Peyer's patch (tissue), 4 donors: ENCODE data around the gene PRSS21. TPM values are rescaled to one million over a fixed set of nuclear protein-coding genes. Genes with fewer than 3 reads are reported as not detected.

Experiments used
- DNase-seq, 3 donors: peaks; one replicate each; pipeline ENCODE4 v3.0.0-alpha.2; 2017 to 2019
- H3K27ac ChIP-seq, 4 donors: fragments of 200-600 bp; sonication (generic); one replicate each; pipeline ENCODE4 v1.5.1; 2016 to 2019
- H3K27me3 ChIP-seq, 2 donors: fragments of 200-600 bp; sonication (generic); one replicate each; pipeline ENCODE4 v1.5.1; 2019
- H3K36me3 ChIP-seq, 3 donors: fragments of 200-600 bp; sonication (generic); one replicate each; pipeline ENCODE4 v1.5.1; 2016 to 2019
- H3K4me1 ChIP-seq, 4 donors: fragments of 200-600 bp; sonication (generic); one replicate each; pipeline ENCODE4 v1.5.1; 2016 to 2019
- H3K4me3 ChIP-seq, 4 donors: fragments of 200-600 bp; sonication (generic); 1 replicate in 3 of 4; 2 replicates in 1 of 4; pipeline ENCODE4 v1.5.1; 2016 to 2019; ENCODE audit warnings: mild to moderate bottlenecking in 1 of 4
- H3K9me3 ChIP-seq, 4 donors: fragments of 200-600 bp; sonication (generic); one replicate each; pipeline ENCODE4 v1.5.1; 2016 to 2019; ENCODE audit warnings: mild to moderate bottlenecking in 1 of 4
- CTCF ChIP-seq, 6 experiments: fragments of 450-650 bp in 4 of 6; fragments of 200-600 bp in 2 of 6; sonication (generic) in 1 of 6; IDR thresholded peaks; one replicate each; pipeline ENCODE4 v1.5.1; 2017 to 2019; ENCODE audit warnings: antibody characterized with exemption in 6 of 6, mild to moderate bottlenecking in 3 of 6, moderate library complexity in 1 of 6
- POLR2A ChIP-seq, 2 donors: fragments of 450-650 bp; IDR thresholded peaks; one replicate each; pipeline ENCODE4 v1.5.1; 2017; ENCODE audit warnings: antibody characterized with exemption in 2 of 2, mild to moderate bottlenecking in 2 of 2, moderate library complexity in 2 of 2
- total RNA-seq, 4 donors: library from RNA; depleted of rRNA; stranded (reverse); fragments of >200 nt; gene quantifications; one replicate each; pipeline ENCODE4 v1.1.0, GENCODE V29; 2016

Gene PRSS21
- total RNA-seq, 4 donors from 2014 or later = 0.88 TPM; not detected in 3

GRCh38 chr16:2840914-2841313, 23.9 kb downstream of the PRSS21 start:
- H3K4me1 ChIP-seq = peaks cover 0 to 16% (median 9%) of the 10 kb centered on the region in 4 donors
- H3K27me3 ChIP-seq = no peaks in the 10 kb centered on the region
- no peak for TF ChIP-seq CTCF (IDR thresholded peaks at IDR 0.05)
- TF ChIP-seq POLR2A (IDR thresholded peaks at IDR 0.05) = no peak
- no peak for DNase-seq
- H3K36me3 ChIP-seq = no peaks in the 10 kb centered on the region
- H3K27ac ChIP-seq = no peak overlapping the region
- no peaks in the 10 kb centered on the region for H3K9me3 ChIP-seq
- H3K4me3 ChIP-seq = no peak overlapping the region

GRCh38 chr16:2841606-2842339, 24.7 kb downstream of the PRSS21 start:
- TF ChIP-seq CTCF (IDR thresholded peaks at IDR 0.05) (no peak), POLR2A (IDR thresholded peaks at IDR 0.05) (no peak)
- H3K4me3 ChIP-seq = peak overlapping the region in 3 of 4 donors; percentile 6 to 32 (median 8)
- H3K27ac ChIP-seq = peak overlapping the region in 1 of 4 donors; percentile 65
- no peaks in the 10 kb centered on the region for H3K27me3 ChIP-seq
- H3K36me3 ChIP-seq = no peaks in the 10 kb centered on the region
- no peaks in the 10 kb centered on the region for H3K9me3 ChIP-seq
- peak in 1 of 3 donors; percentile 35 for DNase-seq
- H3K4me1 ChIP-seq = peaks cover 0 to 16% (median 9%) of the 10 kb centered on the region in 4 donors

GRCh38 chr16:2842340-2843000, 25.4 kb downstream of the PRSS21 start:
- H3K27ac ChIP-seq = peak overlapping the region in 1 of 4 donors; percentile 65
- H3K4me1 ChIP-seq = peaks cover 0 to 16% (median 9%) of the 10 kb centered on the region in 4 donors
- TF ChIP-seq POLR2A (IDR thresholded peaks at IDR 0.05) = no peak
- TF ChIP-seq CTCF (IDR thresholded peaks at IDR 0.05) = peak in 5 of 6 experiments; percentile 4 to 50 (median 40)
- no peaks in the 10 kb centered on the region for H3K27me3 ChIP-seq
- DNase-seq = peak; percentile 16 to 71 (median 54)
- H3K36me3 ChIP-seq = no peaks in the 10 kb centered on the region
- peak overlapping the region in 3 of 4 donors; percentile 6 to 32 (median 8) for H3K4me3 ChIP-seq
- H3K9me3 ChIP-seq = no peaks in the 10 kb centered on the region

- Histone ChIP-seq H3K4me1 (peaks cover 0 to 16% (median 9%) of the 10 kb centered on the region in 4 donors), H3K27ac (no peak overlapping the region), H3K36me3 (no peaks in the 10 kb centered on the region), H3K9me3 (no peaks in the 10 kb centered on the region), H3K4me3 (no peak overlapping the region), H3K27me3 (no peaks in the 10 kb centered on the region)
- peak in 1 of 3 donors; percentile 31 for DNase-seq
- TF ChIP-seq CTCF (IDR thresholded peaks at IDR 0.05) = no peak
- TF ChIP-seq POLR2A (IDR thresholded peaks at IDR 0.05) = no peak
Measured at GRCh38 chr16:2843526-2843925, 26.5 kb downstream of the PRSS21 start.

GRCh38 chr16:2845116-2845515, 28.1 kb downstream of the PRSS21 start:
- no peak overlapping the region for H3K4me3 ChIP-seq
- H3K4me1 ChIP-seq = peaks cover 0 to 16% (median 9%) of the 10 kb centered on the region in 4 donors
- DNase-seq = no peak
- no peaks in the 10 kb centered on the region for H3K27me3 ChIP-seq
- H3K36me3 ChIP-seq = no peaks in the 10 kb centered on the region
- H3K27ac ChIP-seq = no peak overlapping the region
- no peak for TF ChIP-seq POLR2A (IDR thresholded peaks at IDR 0.05)
- no peak for TF ChIP-seq CTCF (IDR thresholded peaks at IDR 0.05)
- H3K9me3 ChIP-seq = no peaks in the 10 kb centered on the region
